Stimulated activated CD8-positive, alpha-beta memory T cell treated with anti-CD3 and anti-CD28 coated beads, Interleukin-12 subunit alpha, Interleukin-12 subunit beta, amount 100 ng/mL, for 4 hours (primary cell): ENCODE results near the gene PRAC1.

ENCODE experiments used
- DNase-seq: peaks from one replicate; pipeline ENCODE4 v3.0.0-alpha.2; 2020; ENCODE audit warnings: low read depth

The PRAC1 gene

DNA sequence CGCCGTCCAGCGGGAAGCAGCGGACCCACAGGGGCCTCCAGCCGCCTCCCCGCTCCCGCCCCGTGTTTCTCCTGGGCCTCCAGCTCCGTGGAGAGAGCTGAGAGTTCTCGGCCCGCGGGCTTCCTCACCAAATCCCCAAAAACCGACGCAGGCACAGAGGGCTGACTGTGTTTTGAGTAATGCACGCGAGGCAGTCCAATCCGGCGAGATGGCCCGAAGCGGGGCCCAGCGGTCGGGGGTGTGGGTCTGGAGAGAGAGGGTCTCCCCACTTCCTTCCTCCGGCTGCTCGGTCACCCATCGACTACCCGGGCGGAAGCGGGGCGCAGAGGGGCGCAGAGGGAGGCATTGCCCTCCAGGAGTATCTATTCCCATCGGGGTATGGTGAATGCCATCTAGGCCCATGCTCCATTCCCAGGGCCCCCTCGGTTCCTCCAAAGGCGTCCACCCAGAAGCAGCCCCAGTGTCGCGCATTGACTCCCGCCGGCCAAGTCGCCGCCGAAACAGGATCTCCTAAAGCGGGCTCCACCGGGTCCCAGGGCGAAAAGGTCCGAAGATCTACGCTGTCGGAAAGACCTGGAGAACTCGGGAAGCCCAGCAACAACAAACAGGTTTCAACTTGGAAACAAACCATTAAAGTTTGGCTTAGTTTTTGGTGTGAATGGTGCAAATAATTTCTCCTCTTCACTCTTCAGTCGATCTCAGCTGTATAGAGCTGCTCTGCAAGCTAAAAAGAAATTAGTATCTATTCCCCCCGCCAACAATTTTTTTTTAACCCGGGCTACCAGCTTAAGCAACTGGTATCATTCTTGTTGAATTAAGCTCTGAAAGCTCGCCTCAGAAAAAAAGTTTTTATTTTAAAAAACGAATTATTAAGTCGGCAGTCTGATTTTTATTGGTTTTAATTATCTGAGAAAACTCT is 25.4 kb upstream of the PRAC1 start:
- DNase-seq, result no peak

DNA sequence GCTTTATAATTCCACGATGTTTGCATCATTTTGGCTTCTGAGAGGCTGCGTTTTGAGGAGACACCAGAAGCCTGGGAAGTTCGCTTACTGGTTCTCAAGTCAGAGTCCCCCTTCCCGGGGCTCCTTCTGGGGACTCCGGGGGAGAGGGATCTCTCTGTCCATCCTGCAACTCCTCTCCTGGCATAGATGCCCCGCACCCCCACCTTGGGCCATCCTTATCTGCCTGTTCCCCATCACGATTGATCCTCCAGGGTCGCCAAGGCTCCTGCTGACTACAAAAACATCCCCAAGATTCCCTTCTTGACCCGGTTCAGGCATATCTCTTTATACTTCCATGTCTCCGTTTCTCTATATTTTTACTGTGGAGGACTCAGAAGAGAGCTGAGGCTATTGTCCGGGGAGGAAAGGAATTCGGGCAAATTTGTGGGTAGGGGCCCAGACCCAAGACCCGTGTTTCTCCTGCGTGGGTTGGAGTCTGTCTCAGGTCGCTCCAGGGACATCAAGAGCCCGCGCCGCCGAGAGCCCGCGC is 24.7 kb upstream of the PRAC1 start:
- no peak for DNase-seq

DNA sequence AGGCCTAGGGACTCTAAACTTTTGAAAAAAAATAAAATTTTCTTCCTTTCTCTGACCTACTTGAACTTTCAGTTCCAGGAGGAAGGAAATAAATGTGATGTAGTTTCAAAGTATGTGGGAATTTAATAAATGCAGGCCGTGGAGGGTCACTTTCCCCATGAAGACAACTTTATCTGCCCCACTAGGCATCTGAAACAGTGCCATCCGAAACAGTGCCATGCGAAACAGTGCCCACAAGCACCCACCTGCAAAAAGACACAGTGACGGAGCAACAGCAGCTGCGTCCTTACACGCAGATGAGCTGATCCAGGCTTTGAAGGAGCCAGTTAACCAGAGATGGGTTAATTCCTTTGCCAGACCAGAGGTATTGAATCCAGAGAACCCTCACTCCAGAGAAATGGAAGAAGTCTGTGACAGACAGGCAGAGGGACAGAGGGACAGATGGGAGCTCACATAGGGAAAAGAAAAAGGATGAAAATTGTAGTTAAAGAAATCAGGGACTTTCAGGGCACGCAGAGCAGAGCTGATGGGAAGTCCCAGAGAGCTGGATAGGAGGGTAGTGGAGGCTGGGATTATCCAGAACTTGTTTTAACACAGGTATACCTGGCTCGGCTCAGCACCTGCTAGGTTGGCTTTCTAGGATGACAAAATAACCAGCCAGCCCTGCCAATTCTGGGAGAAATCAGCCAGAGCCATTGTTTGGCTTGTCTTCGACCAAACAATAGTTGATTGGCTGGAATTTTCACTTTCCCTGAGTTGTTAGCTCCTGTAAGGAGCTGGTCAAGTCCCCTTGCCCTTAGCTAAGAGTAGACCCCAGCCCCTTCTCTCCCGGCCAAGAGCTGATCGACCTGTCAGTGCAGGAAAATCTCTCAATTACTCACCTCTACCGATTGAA is 23.3 kb upstream of the PRAC1 start:
- DNase-seq, result no peak

DNA sequence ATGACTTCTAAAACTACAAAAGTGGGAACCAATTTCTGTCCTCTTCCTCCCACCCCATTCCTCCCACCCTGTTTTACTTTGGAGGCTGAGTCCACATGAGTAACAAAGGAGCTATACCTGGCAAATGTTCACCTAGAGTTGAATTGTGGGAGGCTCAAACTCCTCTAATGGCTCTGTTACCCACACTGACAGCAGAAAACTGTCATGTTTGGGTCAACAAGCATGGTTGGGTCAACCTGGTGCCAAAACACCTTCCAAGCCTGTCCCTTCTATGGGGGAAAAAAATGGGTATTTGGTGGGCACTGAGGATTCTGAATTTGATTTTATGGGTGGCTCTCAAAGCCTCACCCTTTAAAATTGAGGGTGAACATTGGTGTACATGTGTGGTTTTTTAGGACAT is 18.2 kb upstream of the PRAC1 start:
- no peak for DNase-seq

DNA sequence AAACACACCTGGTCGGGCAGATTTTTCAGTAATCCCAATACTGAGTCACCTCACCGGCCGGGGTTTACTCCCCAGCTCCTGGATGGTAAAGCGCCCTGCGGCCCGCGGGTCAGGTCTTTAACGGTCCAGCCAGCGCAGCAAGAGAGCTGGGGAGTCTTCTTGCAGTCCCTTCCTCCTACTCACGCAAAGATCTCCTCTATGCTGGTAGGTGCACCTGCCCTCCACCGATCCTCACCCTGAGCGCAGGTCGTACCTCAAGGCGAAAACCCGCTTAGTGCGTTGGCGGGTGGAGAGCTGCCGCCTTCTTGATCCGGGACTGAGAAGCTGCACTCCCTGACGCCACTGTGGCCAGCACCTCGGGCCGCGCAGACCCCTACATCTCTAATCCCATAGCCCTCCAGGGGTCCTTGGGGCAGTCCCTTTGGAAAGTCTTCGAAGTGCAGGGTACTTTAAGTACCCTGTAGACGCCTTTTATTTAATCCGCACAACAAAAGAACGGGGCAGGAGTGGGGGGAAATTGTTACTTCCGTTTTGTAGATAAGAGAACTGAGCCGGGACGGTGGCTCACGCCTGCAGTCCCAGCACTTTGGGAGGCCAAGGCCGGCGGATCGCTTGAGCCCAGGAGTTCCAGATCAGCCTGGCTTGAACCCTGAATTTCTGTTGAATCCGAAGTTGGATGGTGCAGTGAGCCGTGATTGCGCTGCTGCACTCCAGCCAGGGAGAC is 16.6 kb upstream of the PRAC1 start:
- DNase-seq, result no peak

DNA sequence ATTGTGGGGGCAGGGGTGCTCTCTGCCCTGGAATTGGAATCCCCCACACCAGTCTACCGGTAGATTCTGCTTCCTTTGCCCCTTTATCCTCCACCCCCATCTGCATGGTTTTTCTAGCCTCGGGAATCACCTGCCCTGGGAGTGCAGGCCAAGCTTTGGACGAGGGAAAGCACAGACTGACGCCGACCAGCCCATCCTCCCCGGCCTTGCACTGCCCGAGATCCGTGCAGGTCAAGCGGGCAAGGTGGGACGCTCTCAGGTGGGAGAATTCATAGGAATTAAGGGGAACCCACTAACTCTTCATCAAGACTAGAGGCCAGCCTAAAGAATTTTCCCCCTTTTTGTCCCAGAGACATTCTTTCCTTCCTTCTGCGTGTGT is 16.1 kb upstream of the PRAC1 start:
- DNase-seq, result no peak

DNA sequence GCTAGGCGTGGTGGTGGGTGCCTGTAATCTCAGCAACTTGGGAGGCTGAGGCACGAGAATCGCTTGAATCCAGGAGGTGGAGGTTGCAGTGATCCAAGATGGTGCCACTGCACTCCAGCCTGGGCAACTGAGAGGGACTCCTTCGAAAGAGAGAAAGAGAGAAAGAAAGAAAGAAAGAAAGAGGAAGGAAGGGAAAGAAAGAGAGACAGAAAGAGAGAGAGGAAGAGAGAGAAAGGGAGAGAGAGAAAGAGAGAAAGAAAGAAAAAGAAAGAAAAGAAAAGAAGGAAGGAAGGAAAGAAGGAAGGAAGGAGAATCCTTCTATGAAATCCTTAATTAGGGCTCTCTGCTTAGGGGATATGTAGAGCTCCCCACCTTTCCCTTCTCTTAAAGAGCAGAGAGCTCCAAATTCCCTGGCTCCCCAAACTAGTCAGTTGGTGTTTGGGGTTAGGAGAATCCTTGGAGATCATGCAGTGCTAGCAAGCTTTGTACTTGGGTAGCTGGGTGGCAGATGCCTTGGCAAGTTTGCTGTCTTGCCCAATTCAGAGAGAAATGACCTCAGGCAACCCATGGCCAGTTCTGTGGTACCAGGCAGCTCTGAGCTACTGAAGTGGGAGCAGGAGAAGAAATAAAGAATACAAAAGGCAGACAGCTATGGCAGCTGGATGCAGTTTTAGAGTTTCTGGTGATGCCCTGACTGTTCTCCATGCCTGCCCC is 15.2 kb upstream of the PRAC1 start:
- DNase-seq, result no peak

DNA sequence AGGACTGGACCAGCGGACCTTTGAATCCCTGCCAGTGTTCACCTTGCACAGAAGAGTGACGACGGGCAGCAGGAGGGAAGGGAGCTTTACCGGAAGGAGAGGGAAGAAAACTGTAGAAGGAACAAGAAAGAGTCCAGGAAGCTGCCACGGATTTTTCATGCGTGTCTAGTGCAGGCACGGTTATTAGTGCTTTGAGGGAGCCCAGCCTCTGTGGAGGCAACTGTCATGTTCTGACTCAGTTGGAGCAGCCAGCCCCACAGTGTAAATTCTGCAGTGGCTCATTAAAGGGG is 12.7 kb upstream of the PRAC1 start:
- no peak for DNase-seq

DNA sequence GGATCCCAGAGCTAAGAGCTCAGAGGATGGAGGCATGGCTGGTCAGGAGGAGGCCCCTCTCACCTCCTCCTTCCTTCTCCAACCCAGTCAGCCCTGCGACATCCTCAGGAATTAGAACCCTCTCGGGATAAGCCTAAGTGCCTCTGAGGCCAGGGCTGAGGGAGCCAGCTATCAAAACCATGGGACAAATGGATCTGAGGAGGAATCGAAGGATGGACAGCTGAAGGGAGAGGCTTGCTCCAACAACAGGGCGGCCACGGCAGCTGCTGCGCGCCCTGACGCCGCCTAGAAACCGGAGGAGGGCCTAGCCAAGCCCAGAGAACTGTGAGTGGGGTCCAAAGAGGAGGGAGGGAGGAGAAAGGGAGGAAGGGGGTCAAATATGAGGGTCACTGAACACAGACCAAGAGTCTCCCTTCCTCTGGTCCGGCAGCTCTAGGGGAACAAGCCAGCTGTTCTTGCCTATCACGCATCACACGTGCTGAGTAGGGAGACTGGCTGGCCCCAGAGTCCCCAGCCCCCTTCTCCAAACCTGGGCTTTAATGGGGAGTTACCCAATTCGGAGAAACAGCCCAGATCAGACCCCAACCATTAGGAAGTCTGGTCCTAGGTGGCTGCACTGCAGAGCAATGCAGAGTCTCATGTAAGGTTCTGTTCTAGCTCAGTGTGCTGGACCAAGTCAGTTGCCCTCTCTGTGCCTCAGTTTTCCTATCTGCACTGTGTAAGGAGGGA is 12.2 kb upstream of the PRAC1 start:
- no peak for DNase-seq

DNA sequence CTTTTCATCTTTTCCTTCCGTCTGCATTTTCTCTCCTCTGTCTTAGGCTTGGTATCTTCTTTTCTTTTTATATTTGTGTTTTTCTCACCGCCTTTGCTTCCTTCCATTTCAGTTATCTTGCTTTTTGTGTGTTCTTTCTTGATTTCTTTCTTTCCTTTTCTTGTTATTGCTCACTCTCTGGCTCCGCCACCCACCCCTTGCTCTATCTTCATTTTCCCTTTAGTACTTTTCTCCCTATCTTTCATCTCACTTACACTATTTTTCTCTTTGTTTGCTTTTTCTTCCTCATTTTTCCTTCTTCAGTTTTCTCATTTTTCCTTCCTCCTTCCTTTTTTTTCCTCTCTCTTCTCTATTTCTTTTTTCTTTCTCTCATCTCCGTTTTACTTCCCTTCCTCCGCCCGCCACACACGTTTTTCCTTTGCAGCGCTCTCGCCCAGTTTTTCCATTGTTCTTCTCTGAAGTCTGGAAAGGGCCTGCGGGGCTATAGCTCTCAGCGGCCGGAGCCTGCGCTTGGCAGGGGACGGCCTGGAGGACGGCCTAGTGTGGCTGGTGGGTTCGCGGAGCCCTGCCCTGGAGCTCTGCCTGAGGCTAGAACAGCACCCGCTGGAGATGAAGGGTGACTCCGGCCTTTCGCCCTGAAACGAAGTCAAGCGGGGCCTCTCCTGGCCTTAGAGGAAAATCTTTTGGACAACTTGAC is 11.5 kb upstream of the PRAC1 start:
- no peak for DNase-seq

DNA sequence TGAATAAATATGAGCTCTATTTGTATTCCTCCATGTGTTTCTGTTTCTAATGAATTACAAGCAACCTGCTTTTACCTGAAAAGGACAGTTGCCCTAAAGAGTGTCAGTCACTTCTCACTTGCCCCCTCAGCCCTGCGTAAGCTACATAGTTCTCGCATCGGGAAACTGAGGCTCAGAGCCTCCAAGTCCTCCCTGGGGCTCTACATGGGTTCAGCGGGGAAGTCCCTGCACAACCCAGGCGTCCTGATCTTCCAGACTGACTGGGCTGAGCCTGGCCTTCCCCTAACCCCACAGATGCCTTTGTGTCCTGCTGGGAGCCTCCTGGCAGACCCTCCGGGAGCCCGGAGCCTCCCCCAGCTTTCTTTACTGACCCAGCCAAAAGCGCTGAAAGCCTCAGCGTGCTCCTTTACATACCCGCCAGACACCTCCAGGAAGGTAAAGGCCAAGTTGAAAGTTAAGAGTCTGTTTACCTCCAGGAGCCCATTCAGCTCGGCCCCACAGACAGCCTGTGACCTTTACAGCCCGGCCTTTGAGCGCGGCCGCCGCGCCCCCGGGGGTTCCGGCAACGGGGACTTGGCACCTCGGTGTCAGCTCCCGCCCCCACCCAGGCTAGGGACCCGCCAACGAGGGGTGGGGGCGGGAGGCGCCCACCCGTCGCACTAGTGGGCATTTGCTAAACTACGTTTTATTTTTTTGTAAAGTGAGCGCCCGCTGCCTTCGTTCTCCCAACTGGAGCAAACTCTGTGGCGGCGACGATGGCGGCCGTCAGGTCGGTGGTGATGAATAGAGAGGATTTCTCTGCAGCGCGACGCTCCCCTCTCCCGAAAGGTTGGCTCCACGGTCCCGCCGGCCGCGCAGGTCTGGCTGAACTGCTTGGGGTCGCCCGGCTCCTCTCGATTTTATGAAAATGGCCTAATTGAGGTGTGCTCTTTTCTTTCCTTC is 10.6 kb upstream of the PRAC1 start:
- no peak for DNase-seq

DNA sequence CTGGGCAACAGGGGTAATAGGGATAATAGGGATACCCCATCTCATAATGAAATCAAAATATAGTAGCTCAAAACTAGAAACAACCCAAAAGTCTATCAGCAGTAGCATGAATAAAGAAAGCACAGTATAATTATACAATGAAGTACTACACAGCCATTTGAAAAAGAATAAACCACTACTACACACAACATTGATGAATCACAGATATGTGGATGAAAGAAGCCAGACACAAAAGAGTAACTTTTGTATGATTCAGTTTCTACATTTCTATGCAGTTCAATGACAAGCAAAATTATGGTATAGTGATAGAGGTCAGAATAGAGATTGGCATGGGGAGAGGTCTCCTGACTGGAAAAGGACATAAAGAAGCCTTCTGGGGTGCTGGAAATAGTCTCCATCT is 9.0 kb upstream of the PRAC1 start:
- no peak for DNase-seq

DNA sequence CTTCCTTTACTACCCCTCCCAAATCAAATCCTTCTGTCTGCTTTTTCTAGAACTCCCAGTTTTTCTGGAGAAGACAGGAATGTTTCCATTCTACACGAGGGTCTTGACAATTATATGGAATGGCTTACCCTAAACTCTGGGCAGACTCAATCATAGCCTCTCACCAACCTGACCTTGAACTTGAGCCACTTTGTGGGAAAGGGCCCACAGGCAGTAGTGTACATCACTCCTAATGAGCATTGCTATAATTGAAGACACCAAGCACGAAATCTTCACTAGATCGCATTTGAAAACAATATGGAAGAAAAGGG is 7.9 kb upstream of the PRAC1 start:
- no peak for DNase-seq

DNA sequence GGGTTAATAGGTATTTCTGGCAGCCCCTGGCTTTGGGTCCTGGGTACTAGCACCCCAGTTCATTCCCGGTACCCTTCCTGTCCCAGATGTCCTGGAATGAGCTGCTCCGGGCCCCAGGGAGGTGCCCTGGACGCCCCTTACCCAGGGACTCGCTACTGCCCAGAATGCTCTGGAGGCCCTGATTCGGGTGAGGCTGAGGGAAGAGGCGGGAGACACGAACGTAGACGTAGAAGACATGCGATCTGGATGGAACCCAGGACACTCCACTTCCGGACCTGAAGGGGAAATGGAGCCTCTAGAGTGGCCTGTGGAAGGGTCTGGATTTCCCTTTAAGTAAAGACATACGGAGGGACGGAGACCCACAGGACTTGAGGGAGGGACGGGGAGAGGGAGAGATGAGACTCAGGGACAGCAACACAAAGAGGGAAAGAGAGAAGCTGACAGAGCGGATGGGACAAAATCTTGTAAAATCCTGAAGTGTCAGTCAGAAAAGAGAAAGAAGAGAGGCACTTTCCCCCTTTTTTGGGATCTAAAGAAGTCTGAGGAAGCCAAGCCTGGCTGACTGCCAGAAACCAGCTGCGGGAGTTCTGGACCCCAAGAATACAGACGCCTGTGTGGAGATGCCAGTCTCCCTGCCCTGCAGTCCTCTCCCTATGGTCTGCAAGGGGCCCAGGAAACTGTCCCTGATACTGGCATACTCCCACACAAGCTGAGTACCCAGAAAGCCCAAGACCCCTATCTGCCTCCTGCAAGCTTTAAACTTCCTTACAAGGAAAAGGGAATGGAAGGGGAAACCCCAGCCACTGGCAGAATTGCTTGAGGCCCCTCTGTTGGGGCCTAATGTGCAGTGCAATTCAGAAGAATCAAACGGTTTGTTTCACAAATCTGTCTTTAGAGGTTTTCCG is 7.3 kb upstream of the PRAC1 start:
- DNase-seq, result no peak

DNA sequence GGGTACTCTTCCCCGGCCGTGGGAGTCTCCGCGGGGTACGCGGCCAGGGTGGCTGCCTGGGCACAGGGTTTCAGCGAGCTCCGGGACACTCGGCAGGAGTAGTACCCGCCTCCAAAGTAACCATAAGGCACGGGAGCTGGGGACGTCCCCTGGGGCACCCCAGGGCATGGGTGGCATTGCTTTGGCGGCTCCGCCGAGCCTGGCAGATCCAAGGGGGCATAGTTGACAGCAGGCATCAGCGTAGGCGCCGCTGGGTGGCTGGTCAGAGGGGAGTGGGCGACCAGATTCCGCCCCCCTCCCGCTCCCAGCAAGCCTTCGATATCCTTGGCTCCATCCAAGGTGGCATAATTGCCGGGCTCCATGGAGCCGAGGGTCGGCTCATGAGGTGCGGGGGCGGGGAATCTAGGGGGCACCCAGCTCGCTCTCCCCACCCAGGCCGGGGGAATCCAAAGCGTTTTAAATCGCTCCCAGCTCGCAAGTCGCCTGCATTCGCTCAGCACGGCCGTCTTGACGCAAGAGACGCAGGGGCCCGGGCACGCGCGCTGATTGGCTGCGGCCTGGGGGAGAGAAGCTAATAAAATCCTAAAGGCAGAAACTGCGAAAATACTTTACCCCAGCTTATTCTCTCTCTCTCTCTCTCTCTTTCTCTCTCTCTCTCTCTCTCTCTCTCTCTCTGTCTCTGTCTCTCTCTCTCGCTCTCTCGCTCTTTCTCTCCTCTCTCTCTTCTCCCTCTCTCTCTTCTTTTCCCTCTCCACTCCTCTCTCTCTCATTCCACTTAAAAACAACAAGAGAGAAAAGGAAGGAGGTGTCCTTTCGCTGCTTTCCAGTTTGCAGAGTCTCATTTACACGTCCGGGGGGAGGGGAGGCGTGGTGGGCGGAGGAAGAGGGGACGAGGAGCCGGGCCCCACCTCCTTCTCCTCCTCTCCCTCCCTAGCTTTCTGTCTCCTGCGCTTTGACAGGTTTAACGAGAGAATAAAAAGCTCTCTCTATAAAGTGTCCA is 6.2 kb upstream of the PRAC1 start, which contains the start of gene HOXB13:
TSS of gene HOXB13 (minus strand) at position 519 of the 1,000 bp plus-strand sequence. CDS start at position 362, 157 bp downstream.
- DNase-seq, result no peak

DNA sequence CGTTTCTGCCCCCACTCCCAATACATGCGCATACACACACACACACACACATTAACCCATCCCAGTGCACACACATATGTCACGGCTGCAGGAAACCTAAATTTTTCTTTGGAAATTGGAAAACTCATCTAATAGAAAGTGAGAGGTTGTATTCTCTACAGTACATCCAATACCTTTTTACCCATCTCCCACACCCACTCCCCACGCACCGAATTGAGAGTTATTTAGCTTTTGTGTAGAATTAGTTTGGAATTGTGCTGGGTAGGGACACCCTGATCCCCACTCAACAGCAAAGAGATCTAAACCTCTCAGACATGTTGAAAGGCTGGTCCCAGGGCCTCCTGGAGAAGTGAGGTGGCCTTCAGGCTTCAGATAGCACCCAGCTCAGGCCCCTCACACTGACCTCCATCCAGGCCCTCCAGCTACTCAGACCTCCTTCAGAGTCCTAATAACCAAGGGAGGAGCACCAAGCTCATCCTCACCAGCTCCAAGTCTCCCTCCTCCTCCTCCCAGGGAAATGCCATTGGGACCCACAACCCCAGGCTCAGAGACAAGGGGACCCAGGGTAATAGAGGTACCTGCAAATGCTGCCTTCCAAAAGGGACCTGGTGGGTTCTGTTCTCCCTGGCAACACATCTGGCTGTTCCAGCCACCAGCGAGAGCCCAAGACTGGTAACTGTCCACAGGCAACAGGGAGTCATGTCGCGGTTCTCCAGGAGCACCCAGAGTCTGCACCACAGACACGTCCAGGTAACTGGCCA is 5.3 kb upstream of the PRAC1 start:
- DNase-seq, result no peak
